HL-60 (cell line): ENCODE measurements around the gene TTC17.
"Not testable (repeated sequence)": the region's sequence is repeated elsewhere in the genome, so short reads cannot be mapped to it uniquely, and the experiment has no call there.

Source experiments
- DNase-seq, 2 experiments: peaks; one replicate each; pipeline ENCODE4 v3.0.0-alpha.2; 2010 to 2020; ENCODE audit warnings: low read depth in 1 of 2, low spot score in 1 of 2
- H3K27ac ChIP-seq: fragments of 250-450 bp; sonication (Bioruptor Pico); replicated peaks from 2 replicates; pipeline ENCODE4 v1.5.1; 2020; ENCODE audit warnings: mild to moderate bottlenecking, moderate library complexity
- H3K27me3 ChIP-seq: fragments of 250-450 bp; sonication (Bioruptor Pico); 2 replicates; pipeline ENCODE4 v1.5.1; 2021; ENCODE audit warnings: mild to moderate bottlenecking, moderate library complexity; ENCODE audit not compliant: insufficient read depth, poor library complexity, severe bottlenecking
- H3K4me3 ChIP-seq: replicated peaks from 2 replicates; pipeline ENCODE4 v1.5.1; 2011; ENCODE audit warnings: mild to moderate bottlenecking, control low read depth, low read length; ENCODE audit not compliant: insufficient read depth
- GABPA ChIP-seq: IDR thresholded peaks from 2 replicates; pipeline ENCODE4 v1.6.1; 2012; ENCODE audit warnings: low read depth
- POLR2AphosphoS5 ChIP-seq: IDR thresholded peaks from 2 replicates; pipeline ENCODE4 v1.6.1; 2012; ENCODE audit warnings: low read depth
- SPI1 ChIP-seq: IDR thresholded peaks from 2 replicates; pipeline ENCODE4 v1.6.1; 2012; ENCODE audit warnings: low read depth, mild to moderate bottlenecking, borderline replicate concordance
- TF ChIP-seq, protein P1 (sequence below): IDR thresholded peaks from one replicate; pipeline ENCODE4 v1.5.1; 2011; ENCODE audit warnings: low read length, control low read depth, inconsistent platforms; ENCODE audit not compliant: insufficient read depth
- TF ChIP-seq, protein P2 (sequence below): IDR thresholded peaks from 2 replicates; pipeline ENCODE4 v1.6.1; 2012; ENCODE audit warnings: low read depth; ENCODE audit not compliant: insufficient replicate concordance

TTC17 gene

GRCh38 chr11:43467958-43468357 is 109.2 kb downstream of the TTC17 start:
- DNase-seq = no peak
- Histone ChIP-seq H3K4me3 (no peak overlapping the region), H3K27ac (no peak overlapping the region), H3K27me3 (no peaks in the 10 kb centered on the region)
- TF ChIP-seq, protein P1, sequence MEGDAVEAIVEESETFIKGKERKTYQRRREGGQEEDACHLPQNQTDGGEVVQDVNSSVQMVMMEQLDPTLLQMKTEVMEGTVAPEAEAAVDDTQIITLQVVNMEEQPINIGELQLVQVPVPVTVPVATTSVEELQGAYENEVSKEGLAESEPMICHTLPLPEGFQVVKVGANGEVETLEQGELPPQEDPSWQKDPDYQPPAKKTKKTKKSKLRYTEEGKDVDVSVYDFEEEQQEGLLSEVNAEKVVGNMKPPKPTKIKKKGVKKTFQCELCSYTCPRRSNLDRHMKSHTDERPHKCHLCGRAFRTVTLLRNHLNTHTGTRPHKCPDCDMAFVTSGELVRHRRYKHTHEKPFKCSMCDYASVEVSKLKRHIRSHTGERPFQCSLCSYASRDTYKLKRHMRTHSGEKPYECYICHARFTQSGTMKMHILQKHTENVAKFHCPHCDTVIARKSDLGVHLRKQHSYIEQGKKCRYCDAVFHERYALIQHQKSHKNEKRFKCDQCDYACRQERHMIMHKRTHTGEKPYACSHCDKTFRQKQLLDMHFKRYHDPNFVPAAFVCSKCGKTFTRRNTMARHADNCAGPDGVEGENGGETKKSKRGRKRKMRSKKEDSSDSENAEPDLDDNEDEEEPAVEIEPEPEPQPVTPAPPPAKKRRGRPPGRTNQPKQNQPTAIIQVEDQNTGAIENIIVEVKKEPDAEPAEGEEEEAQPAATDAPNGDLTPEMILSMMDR = no peak
- no peak for TF ChIP-seq POLR2AphosphoS5
- no peak for TF ChIP-seq SPI1
- TF ChIP-seq, protein P2, sequence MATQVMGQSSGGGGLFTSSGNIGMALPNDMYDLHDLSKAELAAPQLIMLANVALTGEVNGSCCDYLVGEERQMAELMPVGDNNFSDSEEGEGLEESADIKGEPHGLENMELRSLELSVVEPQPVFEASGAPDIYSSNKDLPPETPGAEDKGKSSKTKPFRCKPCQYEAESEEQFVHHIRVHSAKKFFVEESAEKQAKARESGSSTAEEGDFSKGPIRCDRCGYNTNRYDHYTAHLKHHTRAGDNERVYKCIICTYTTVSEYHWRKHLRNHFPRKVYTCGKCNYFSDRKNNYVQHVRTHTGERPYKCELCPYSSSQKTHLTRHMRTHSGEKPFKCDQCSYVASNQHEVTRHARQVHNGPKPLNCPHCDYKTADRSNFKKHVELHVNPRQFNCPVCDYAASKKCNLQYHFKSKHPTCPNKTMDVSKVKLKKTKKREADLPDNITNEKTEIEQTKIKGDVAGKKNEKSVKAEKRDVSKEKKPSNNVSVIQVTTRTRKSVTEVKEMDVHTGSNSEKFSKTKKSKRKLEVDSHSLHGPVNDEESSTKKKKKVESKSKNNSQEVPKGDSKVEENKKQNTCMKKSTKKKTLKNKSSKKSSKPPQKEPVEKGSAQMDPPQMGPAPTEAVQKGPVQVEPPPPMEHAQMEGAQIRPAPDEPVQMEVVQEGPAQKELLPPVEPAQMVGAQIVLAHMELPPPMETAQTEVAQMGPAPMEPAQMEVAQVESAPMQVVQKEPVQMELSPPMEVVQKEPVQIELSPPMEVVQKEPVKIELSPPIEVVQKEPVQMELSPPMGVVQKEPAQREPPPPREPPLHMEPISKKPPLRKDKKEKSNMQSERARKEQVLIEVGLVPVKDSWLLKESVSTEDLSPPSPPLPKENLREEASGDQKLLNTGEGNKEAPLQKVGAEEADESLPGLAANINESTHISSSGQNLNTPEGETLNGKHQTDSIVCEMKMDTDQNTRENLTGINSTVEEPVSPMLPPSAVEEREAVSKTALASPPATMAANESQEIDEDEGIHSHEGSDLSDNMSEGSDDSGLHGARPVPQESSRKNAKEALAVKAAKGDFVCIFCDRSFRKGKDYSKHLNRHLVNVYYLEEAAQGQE = no peak
- no peak for TF ChIP-seq GABPA

GRCh38 chr11:43477491-43477890 is 118.8 kb downstream of the TTC17 start:
- not testable (repeated sequence) for H3K27me3 ChIP-seq, H3K4me3 ChIP-seq, DNase-seq, H3K27ac ChIP-seq

DNA sequence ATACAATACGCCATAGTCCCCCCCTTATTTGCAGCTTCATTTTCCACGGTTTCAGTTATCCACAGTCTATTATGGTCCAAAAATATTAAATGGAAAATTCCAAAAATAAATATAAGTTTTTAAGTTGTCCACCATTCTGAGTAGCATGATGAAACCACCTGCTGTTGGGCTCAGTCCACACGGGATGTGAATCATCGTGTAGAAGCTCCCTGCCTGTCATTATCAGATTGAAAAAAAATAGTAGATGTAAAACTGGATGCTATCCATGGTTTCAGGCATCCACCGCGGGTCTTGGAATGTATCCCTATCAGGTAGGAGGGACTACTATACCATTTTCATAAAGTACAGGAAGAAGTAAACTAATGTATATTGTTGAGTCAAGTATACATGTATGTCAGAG is 127.4 kb downstream of the TTC17 start:
- no peak for DNase-seq
- Histone ChIP-seq H3K4me3 (no peak overlapping the region), H3K27me3 (no peaks in the 10 kb centered on the region), H3K27ac (no peak overlapping the region)
- TF ChIP-seq GABPA (no peak), POLR2AphosphoS5 (no peak), SPI1 (no peak)
- TF ChIP-seq, protein P2 = no peak
- TF ChIP-seq, protein P1 = no peak

DNA sequence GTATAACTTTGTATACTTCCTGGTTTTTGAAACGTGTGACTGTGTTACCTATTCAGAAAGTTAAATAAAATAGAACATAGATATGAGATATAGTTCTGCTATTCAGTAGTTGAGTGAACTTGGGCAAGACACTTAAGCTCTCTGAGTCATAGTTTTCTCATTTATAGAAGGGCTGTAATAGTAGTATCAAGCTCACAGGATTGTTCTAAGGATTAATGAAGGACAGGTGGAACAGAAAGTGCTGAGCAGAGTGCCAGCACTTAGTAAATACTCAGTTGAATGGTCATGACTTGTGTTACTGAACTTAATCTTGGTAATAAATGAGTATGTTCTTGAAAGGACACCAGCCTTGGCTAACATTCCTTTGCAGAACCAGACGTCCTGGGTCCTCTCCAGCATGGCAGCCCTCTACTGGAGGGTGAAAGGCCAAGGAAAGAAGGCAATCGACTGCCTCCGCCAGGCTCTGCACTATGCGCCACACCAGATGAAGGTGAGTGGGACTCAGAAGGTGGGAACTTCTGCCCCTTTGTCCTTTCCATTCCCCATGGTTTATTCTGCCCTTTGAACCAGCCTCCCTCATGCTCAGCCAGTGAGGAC is 131.2 kb downstream of the TTC17 start:
- Histone ChIP-seq H3K27me3 (no peaks in the 10 kb centered on the region), H3K4me3 (no peak overlapping the region), H3K27ac (no peak overlapping the region)
- DNase-seq = no peak
- TF ChIP-seq SPI1 = no peak
- no peak for TF ChIP-seq POLR2AphosphoS5
- TF ChIP-seq, protein P1 = no peak
- TF ChIP-seq GABPA = no peak
- TF ChIP-seq, protein P2 = no peak
